GM19438 (cell line): ENCODE data around the gene HTT.

Experiments used
- ATAC-seq: cut with Tn5 transposase; IDR thresholded peaks from one replicate; pipeline ENCODE4 v1.9.1; 2021; ENCODE audit warnings: low read depth; ENCODE audit not compliant: unreplicated experiment

The HTT gene

GRCh38 chr4:3074078-3074845 lies at the start of gene HTT, which contains the start of gene HTT-AS:
Gene HTT, plus strand, starts transcription at chr4:3074681. Its CDS starts 145 bp downstream, at chr4:3074826.
Gene HTT-AS, minus strand, starts transcription at chr4:3074538.
- peak; percentile 71 for ATAC-seq

DNA sequence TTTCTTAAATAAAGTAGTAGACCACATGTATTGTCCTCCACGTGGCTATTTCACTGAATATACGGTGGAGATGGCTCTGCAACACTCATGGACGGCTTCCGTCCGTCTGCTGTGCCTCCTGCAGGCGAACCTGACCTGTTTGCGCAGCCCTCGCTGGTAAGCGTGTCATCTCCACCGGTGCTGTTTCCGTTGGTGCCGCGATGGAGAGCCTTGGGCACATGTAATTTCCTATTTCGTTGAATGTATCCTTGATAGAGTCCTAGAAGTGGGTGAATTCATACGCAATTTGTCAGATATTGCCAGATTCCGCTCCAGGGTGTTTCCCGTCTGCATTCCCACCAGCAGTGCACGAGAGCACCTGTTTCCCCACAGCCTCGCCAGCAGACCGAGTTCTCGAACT lies 48.6 kb upstream of the HTT start:
- ATAC-seq, result no peak

- ATAC-seq, result no peak
Measured at GRCh38 chr4:3026540-3026939, 47.9 kb upstream of the HTT start.

DNA sequence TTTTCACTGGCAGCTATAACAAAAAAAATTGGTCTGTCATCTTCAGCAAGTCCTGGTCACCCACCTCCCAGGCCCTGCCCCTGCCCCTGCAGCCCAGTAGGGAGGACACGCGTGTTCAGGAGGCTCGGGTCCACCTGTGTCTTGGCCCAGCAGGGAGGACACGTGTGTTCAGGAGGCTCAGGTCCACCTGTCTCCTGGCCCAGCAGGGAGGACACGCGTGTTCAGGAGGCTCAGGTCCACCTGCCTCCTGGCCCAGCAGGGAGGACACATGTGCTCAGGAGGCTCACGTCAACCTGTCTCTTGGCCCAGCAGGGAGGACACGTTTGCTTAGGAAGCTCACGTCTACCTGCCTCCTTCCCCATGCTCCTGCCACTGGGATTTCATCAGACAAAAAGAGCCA lies 45.0 kb upstream of the HTT start:
- no peak for ATAC-seq

- no peak for ATAC-seq
Measured at GRCh38 chr4:3030566-3031356, 43.7 kb upstream of the HTT start.

DNA sequence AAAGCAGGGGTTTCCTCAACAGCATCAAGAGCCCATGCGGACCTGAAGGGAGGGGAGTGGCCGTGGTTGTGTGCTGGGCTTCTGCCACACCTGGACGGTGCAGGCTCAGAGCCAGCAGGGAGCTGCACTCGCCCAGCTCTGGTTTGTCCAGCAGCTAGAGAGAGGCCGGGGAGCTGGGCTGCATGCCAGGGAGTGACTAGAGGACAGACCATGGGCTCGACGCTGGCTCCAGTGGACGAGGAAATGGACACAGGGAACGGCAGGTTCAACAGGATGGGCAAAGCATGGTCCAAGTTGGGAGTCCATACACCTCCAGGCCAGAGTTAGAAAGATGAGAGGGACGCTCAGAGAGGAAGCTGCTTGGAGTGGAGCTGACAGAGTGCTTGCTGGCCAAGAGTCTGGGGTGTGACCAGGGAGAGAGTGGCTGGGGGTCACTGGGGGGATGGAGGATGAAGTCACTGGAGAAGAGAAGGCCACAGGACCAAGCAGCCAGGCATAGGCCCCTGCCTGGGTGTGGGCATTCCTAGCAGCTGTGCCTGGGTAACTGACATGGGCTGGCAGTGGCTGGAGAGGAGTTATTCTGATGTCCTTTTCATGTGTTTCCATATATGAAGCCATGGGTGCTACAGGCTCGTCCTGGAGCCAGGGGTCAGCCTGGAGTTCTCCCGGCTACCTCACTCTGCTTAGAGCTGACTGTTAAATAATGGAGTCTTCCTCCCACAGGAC lies 43.0 kb upstream of the HTT start:
- no peak for ATAC-seq

GRCh38 chr4:3034231-3034630 lies 40.2 kb upstream of the HTT start:
- ATAC-seq, result no peak

- no peak for ATAC-seq
Measured at GRCh38 chr4:3035249-3035648, 39.2 kb upstream of the HTT start.

DNA sequence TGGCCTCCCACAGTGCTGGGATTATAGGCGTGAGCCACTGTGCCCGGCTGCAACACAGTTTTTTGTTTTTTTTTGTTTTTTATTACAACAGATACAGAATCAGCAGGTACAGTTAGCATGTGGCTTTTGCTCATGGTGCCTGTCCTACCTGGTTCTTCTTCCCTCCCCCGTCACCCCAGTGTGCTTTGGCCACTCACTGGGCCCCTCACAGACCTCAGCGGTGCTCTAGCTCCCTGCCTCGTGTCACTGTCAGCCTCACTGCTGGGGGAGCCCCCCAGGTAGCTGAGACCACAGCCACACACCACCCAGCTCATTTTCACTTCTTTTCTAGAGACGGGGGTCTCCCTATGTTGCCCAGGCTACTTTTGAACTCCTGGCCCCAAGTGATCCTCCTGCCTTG lies 38.8 kb upstream of the HTT start:
- ATAC-seq, result no peak

DNA sequence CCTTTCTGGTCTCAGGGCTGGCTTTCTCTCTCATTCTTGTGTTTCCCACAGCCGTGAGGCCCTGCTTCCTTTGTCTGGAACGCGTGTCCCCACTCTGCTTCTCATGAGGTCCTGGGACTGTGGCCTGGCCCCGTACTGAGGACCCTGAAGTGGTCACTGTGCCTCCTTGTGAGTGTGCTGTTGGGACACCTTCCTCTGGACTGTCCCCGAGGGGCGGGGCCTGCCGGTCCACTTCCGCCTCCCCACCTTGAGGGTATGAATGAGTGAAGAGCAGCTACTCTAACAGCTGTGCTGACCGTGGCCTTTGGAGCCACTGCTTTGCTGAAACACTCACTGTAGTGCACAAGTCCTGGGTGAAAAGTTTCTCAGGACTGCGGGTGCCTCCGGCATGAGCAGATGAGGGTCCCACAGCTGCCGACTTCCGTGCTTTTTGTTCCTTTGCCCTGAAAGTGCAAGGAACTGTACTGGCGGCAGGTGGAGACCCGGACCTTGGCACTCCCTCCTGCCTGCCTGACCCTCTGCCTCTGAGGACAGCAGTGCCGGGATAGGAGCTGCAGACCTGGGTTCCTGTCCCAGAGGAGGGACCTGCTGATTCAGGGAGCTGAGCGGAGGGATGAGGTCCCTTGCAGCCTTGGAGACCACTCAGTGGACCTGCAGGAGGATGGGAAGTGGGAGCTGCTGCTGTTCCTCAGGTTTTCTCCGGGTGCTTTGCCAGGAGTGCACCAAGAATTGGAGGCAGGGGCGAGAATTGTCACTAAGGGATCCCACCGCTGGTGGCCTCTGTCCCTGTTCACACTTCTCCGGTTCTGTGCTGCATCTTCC lies 38.1 kb upstream of the HTT start:
- no peak for ATAC-seq

DNA sequence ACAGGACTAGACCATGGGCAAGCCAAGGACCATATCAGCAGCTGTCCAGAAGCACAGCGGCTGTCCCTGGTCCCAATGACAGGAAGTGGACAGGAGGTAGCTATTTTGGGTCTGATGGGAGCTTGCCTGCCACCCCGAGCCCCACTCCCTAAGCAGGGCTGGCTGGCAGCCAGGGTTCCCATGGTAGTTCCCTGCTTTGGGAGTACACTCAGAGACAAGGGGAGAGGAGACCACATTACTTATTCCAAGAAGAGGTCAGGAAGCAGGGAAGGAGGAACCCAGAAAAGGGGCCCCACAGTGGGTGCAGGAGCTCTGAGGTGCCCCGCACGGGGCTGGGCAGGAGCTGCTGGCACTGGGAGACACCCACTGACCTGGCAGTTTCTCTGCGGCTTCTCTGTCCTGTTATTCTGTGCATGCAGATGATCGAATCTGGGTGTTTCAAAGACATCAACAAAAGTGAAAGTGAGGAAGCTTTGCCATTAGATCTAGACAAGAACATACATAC lies 36.5 kb upstream of the HTT start:
- ATAC-seq, result no peak

- ATAC-seq, result no peak
Measured at GRCh38 chr4:3039706-3040366, 34.6 kb upstream of the HTT start.

DNA sequence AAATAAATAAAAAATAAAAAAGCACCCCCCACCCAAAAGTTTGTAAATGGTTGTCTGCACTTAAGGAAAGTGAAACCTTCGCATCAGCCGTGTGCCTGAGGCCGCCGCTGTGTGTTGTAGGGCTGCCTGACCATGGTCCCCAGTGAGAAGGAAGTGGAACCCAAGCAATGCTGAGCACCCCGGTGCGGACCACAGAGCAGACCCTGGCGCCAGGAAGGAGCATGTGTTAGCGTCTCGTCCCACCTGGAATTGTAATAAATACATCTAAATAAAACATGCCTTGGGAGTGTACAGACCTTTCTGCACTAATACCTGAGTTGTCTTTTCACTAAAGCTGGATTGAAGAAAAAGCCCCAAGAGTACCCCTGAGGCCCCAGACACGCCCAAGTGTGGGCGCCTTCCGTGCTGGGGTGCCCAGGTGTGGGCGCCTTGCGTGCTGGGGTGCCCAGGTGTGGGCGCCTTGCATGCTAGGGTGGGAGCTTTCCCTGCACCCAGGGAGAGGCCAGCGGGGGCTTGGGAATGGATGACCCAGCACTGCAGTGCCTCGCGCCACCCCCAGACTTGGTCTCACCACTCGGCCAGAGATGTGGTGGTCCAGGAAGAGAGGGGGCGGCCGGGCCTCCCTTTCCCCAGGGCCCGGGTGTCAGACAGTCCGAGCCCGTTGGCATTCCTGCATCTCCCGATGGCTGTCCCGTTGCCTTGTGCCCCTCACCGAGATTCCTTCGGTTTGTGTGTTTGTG lies 33.9 kb upstream of the HTT start:
- ATAC-seq, result peak; percentile 44

DNA sequence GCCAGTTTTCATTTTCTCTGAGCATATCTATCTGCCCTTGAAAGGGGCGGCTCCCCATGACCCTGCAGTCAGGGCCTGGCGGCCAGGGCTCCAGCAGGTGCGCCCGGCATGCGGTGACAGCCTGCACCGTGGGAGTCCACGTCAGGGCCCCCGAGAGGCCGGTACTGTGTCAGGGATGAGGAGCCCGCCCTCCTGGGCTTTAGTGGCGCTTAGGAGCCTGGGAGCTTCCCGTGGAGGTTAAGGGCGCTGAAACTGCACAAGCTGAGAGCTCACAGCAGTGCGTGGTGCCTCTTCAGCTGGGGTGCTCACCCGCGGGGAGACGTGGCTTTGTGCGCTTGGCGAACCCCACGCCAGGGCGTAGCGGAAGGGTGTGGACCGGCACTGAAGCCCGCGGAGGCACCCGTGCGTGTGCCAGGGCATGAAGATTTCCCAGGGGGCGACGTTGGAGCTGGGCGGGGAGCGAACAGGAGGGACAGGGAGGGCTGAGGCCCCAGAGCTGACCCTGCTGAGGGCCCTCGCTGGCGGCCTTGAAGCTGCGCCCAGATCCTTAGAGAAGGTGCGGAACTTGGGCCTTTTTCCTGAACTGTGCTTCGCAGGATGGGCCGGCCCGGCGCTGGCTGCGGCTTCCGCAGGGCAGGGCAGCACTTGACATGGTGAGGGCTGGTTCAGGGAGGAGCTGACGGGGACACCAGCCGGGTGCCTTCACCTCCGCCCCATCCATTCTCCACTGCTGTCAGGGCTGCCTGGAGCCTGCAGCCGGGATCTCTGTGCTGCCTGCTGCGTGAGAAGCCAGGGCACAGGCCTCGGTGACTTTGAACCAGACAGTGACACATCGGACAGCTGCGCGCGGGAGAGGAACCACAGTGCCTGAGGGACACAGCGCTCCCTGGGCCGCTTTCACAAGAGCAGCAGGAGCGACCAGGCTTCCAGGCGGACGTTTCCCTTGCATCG lies 33.0 kb upstream of the HTT start:
- peak; percentile 33 for ATAC-seq

GRCh38 chr4:3042226-3042625 lies 32.3 kb upstream of the HTT start:
- no peak for ATAC-seq

DNA sequence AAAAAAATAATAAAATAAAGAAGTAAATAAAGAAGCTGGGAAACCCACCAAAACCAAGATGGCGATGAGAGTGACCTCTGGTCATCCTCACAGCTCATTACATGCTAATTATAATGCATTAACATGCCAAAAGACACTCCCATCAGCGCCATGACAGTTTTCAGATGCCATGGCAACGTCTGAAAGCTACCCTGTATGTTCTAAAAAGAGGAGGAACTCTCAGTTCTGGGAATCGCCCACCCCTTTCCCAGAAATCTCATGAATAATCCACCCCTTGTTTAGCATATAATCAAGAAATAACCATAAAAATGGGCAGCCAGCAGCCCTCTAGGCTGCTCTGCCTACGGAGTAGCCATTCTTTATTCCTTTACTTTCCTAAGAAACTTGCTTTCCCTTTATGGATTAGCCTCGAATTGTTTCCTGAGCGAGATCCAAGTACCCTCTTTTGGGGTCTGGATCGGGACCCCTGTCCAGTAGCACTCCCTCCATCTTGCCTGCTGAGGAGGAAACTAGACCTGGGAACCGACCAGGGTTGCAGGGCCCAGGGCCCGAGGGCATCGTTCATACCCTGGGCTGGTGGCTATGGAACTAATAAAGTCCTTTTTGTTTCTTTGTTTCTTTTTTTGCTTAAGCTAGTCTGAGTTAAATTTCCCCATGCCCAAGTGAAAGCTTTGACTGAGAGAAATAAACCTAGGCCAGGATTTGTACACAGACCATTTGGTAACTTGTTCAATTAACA lies 31.0 kb upstream of the HTT start:
- ATAC-seq, result no peak
